K562 (cell line): Measurements from ENCODE around the gene STK16. TPM values are rescaled to one million over a fixed set of nuclear protein-coding genes. Genes with fewer than 3 reads are reported as not detected.

Source experiments
- CBX1 ChIP-seq: sonication (generic); IDR thresholded peaks from 2 replicates; pipeline ENCODE4 v1.6.1; 2016; ENCODE audit warnings: antibody characterized with exemption, low read depth, mild to moderate bottlenecking
- CREB3L1 ChIP-seq: fragments of 450-650 bp; IDR thresholded peaks from 2 replicates; pipeline ENCODE4 v1.6.1; 2014; ENCODE audit warnings: low read depth, mild to moderate bottlenecking, moderate library complexity, borderline replicate concordance
- HDAC8 ChIP-seq: fragments of 450-650 bp; IDR thresholded peaks from 2 replicates; pipeline ENCODE4 v1.6.1; 2016; ENCODE audit warnings: mild to moderate bottlenecking, missing genetic modification characterization, moderate library complexity, missing compliant biosample characterization
- HNRNPL ChIP-seq: fragments of 200-400 bp; formaldehyde crosslinking; IDR thresholded peaks from 2 replicates; pipeline ENCODE4 v1.6.1; 2017; ENCODE audit warnings: low read depth, mild to moderate bottlenecking, low read length
- NFE2L1 ChIP-seq: fragments of 450-650 bp; IDR thresholded peaks from 2 replicates; pipeline ENCODE4 v1.6.1; 2016; ENCODE audit warnings: missing genetic modification characterization, low read depth, mild to moderate bottlenecking, missing compliant biosample characterization, moderate library complexity, borderline replicate concordance
- REST ChIP-seq, 2 experiments: fragments of 450-650 bp; formaldehyde crosslinking in 1 of 2; IDR thresholded peaks; 2 replicates each; pipeline versions ENCODE4 v1.4.0 to v1.6.1; 2014 to 2020; ENCODE audit warnings: mild to moderate bottlenecking in 2 of 2, borderline replicate concordance in 1 of 2, low read depth in 1 of 2
- ZKSCAN1 ChIP-seq: fragments of 150-350 bp; IDR thresholded peaks from 2 replicates; pipeline ENCODE4 v1.6.1; 2016; ENCODE audit warnings: low read depth, low read length
- polyA plus RNA-seq, 8 experiments: library from polyadenylated mRNA; depleted of rRNA in 4 of 8; stranded (reverse) in 5 of 8; unstranded in 3 of 8; fragments of >200 nt; fragmentation: Nextera tagmentation in 2 of 8; fragmentation: Illumina TruSeq in 1 of 8; extraction: Ambion mirVana in 2 of 8; extraction: Trizol in 1 of 8; gene quantifications; 2 replicates each; pipeline versions ENCODE4 v1.2.1 to v1.2.3, GENCODE V29; 2011 to 2014; ENCODE audit warnings: inconsistent platforms in 1 of 8, missing spikeins in 1 of 8
- total RNA-seq, 7 experiments: library from RNA; depleted of rRNA in 6 of 7; stranded (reverse); fragments of >200 nt in 6 of 7; fragmentation: Illumina TruSeq in 2 of 7; extraction: Trizol in 2 of 7; gene quantifications; 2 replicates each; pipeline versions ENCODE4 v1.2.1 to v1.2.3, GENCODE V29; 2011 to 2021; ENCODE audit warnings: low replicate concordance in 1 of 7
- TF ChIP-seq, protein P1 (sequence below): sonication (generic); formaldehyde crosslinking; IDR thresholded peaks from 2 replicates; pipeline ENCODE4 v1.8.0; 2022; ENCODE audit warnings: mild to moderate bottlenecking, missing genetic modification reagents
- TF ChIP-seq, protein P2 (sequence below): fragments of 250-450 bp; sonication (Bioruptor Pico); IDR thresholded peaks from 2 replicates; pipeline ENCODE4 v1.4.0; 2020; ENCODE audit warnings: mild to moderate bottlenecking, moderate library complexity

STK16 gene
- total and polyA plus RNA-seq, 9 of the 15 experiments (the other 6 are each of a cell fraction or from before 2014, with no cell fraction given), result 5.4 to 36.2 (median 17.8) TPM

- TF ChIP-seq HDAC8 (tag) (no peak), HNRNPL (no peak), REST (IDR thresholded peaks at IDR 0.05; ENCODE audit: borderline replicate concordance) (peak; percentile 74), REST (CRISPR knock-in tag; IDR thresholded peaks at IDR 0.05; ENCODE audit: low read depth) (no peak), NFE2L1 (tag) (no peak), CREB3L1 (no peak; the same call in 1 of the 2 replicates), ZKSCAN1 (no peak), CBX1 (no peak)
- TF ChIP-seq, protein P1, sequence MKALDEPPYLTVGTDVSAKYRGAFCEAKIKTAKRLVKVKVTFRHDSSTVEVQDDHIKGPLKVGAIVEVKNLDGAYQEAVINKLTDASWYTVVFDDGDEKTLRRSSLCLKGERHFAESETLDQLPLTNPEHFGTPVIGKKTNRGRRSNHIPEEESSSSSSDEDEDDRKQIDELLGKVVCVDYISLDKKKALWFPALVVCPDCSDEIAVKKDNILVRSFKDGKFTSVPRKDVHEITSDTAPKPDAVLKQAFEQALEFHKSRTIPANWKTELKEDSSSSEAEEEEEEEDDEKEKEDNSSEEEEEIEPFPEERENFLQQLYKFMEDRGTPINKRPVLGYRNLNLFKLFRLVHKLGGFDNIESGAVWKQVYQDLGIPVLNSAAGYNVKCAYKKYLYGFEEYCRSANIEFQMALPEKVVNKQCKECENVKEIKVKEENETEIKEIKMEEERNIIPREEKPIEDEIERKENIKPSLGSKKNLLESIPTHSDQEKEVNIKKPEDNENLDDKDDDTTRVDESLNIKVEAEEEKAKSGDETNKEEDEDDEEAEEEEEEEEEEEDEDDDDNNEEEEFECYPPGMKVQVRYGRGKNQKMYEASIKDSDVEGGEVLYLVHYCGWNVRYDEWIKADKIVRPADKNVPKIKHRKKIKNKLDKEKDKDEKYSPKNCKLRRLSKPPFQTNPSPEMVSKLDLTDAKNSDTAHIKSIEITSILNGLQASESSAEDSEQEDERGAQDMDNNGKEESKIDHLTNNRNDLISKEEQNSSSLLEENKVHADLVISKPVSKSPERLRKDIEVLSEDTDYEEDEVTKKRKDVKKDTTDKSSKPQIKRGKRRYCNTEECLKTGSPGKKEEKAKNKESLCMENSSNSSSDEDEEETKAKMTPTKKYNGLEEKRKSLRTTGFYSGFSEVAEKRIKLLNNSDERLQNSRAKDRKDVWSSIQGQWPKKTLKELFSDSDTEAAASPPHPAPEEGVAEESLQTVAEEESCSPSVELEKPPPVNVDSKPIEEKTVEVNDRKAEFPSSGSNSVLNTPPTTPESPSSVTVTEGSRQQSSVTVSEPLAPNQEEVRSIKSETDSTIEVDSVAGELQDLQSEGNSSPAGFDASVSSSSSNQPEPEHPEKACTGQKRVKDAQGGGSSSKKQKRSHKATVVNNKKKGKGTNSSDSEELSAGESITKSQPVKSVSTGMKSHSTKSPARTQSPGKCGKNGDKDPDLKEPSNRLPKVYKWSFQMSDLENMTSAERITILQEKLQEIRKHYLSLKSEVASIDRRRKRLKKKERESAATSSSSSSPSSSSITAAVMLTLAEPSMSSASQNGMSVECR (CRISPR knock-in tag), result peak; percentile 77
- TF ChIP-seq, protein P2, sequence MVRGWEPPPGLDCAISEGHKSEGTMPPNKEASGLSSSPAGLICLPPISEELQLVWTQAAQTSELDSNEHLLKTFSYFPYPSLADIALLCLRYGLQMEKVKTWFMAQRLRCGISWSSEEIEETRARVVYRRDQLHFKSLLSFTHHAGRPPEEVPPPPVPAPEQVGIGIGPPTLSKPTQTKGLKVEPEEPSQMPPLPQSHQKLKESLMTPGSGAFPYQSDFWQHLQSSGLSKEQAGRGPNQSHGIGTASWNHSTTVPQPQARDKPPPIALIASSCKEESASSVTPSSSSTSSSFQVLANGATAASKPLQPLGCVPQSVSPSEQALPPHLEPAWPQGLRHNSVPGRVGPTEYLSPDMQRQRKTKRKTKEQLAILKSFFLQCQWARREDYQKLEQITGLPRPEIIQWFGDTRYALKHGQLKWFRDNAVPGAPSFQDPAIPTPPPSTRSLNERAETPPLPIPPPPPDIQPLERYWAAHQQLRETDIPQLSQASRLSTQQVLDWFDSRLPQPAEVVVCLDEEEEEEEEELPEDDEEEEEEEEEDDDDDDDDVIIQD (CRISPR knock-in tag), result no peak
Measured at GRCh38 chr2:219294356-219295351, 49.4 kb downstream of the STK16 start (continued).
